ENCODE measurements around the gene CNTLN.

- TF ChIP-seq POLR2A (IDR thresholded peaks at IDR 0.05; ENCODE audit: low read length) (no peak), GATA1 (IDR thresholded peaks at IDR 0.05; ENCODE audit: low read depth, low read length) (no peak)
These were observed 145.6 kb downstream of the CNTLN start for GRCh38 chr9:17280350-17281012.
